ENCODE data around the gene RBM23. TPM values are rescaled to one million over a fixed set of nuclear protein-coding genes. Genes with fewer than 3 reads are reported as not detected.
A peak's percentile ranks its signal among the peaks of the same experiment; 100 is the strongest.

RBM23 gene
- total RNA-seq, 1 donor from 2014 or later: 170 TPM

DNA sequence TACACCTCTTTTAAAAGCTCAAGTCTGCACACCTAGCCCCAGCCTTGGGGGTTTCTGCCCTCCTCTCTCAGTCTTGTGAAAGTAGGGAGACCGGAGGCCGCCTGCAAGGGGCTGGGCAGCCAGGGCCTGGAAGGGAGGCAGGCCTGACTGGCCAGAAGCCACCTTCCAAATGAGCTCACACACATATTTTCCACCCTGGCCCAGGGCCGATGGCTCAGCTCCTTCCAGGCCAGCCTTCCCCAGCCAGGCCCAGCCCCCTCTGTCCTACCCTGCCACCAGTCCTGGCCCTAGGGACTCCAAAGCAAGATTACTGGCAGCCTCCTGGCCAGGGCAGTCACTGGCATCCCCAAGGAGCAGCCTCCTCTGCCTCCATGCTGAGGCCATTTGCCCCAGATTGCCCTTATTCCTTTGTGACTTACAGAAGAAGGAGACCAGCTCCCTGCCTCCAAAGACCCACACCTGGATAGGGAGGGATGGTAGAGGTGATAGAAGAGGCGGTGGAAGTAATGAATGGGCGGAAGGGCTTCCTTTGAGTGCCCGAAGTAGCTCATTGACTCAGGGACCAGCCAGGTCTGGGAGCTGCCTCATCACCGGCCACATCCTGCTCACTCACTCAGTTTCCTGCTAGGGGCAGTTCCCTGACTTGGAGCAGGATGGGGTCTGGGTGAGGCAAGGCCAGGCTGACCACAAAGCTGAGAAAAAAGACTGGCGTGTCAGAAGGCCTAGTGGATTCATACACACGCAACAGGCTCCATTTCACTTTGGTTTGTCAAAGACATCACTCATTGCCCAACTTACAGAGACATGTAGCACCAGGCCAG lies 67.8 kb downstream of the RBM23 start:
- peaks cover 3% of the 10 kb centered on the region for H3F3A ChIP-seq (ENCODE audit: low read depth)
- H3K9ac ChIP-seq: no peak overlapping the region
- H3K9me3 ChIP-seq (ENCODE audit: low read depth): no peaks in the 10 kb centered on the region
- H3K27ac Mint-ChIP-seq: no peak overlapping the region
- no peak overlapping the region for H3K4me3 ChIP-seq
- H3K4me1 ChIP-seq: peaks cover 15% of the 10 kb centered on the region
- no peaks in the 10 kb centered on the region for H4K20me1 ChIP-seq (ENCODE audit: low read depth)
- H3K9me3 Mint-ChIP-seq: no peaks in the 10 kb centered on the region
- no peak overlapping the region for H3K4me3 Mint-ChIP-seq
- H3K4me1 Mint-ChIP-seq: peaks cover 23% of the 10 kb centered on the region
- no peaks in the 10 kb centered on the region for H3K27me3 ChIP-seq
- TF ChIP-seq EZH2phosphoT487 (IDR thresholded peaks at IDR 0.05) (no peak), EZH2 (IDR thresholded peaks at IDR 0.05) (no peak)
- TF ChIP-seq, protein P1, sequence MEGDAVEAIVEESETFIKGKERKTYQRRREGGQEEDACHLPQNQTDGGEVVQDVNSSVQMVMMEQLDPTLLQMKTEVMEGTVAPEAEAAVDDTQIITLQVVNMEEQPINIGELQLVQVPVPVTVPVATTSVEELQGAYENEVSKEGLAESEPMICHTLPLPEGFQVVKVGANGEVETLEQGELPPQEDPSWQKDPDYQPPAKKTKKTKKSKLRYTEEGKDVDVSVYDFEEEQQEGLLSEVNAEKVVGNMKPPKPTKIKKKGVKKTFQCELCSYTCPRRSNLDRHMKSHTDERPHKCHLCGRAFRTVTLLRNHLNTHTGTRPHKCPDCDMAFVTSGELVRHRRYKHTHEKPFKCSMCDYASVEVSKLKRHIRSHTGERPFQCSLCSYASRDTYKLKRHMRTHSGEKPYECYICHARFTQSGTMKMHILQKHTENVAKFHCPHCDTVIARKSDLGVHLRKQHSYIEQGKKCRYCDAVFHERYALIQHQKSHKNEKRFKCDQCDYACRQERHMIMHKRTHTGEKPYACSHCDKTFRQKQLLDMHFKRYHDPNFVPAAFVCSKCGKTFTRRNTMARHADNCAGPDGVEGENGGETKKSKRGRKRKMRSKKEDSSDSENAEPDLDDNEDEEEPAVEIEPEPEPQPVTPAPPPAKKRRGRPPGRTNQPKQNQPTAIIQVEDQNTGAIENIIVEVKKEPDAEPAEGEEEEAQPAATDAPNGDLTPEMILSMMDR (IDR thresholded peaks at IDR 0.05): no peak
- no peak overlapping the region for H3K4me2 ChIP-seq
- peak overlapping the region; percentile 0 for H2AFZ ChIP-seq (replicated peaks)
- H3K79me2 ChIP-seq (ENCODE audit: low read depth): no peaks in the 10 kb centered on the region
- H3K36me3 ChIP-seq: no peaks in the 10 kb centered on the region
- no peaks in the 10 kb centered on the region for H3K36me3 Mint-ChIP-seq
- H3K27ac ChIP-seq: no peak overlapping the region
- peaks cover 2% of the 10 kb centered on the region for H3K27me3 Mint-ChIP-seq (ENCODE audit: insufficient read depth, low read depth)
- DNase-seq (ENCODE audit: low spot score): no peak

DNA sequence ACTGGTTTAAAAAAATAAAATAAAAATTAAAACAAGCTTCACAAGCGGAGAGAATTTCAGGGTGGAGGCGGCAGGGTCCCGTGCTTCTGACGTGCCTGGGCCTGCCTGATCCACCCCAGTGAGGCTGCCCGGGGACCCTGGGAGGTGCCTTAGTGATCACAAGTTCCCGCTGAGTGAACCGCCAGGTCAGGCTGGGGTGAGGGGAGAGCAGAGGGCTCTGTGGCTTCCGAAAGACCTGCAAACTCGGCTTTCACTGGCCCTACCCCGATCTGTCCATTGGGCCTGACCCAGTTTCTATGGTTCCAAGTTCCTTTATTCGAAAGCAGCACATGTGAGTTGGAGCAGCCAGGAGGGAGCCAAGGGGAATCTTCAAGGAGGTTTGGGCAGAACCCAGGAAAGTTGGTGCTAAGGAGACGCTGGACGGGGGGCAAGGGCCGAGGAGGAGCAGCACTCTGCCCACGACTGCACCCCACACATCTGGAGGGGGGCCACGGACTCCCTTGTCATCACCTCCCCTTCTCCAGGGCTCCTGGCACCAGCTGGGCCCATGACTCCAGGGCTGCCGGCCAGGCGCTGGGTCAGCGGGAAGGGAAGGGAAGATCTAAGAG lies 69.6 kb downstream of the RBM23 start:
- no peaks in the 10 kb centered on the region for H3K36me3 ChIP-seq
- H4K20me1 ChIP-seq (ENCODE audit: low read depth): no peaks in the 10 kb centered on the region
- H3K27ac ChIP-seq: no peak overlapping the region
- H3F3A ChIP-seq (ENCODE audit: low read depth): peaks cover 3% of the 10 kb centered on the region
- no peak overlapping the region for H3K4me3 ChIP-seq
- H3K4me1 ChIP-seq: peaks cover 15% of the 10 kb centered on the region
- H3K9me3 ChIP-seq (ENCODE audit: low read depth): no peaks in the 10 kb centered on the region
- H3K4me2 ChIP-seq: no peak overlapping the region
- Mint-ChIP-seq H3K27ac (no peak overlapping the region), H3K9me3 (no peaks in the 10 kb centered on the region), H3K36me3 (no peaks in the 10 kb centered on the region), H3K4me1 (peaks cover 23% of the 10 kb centered on the region), H3K4me3 (no peak overlapping the region), H3K27me3 (ENCODE audit: insufficient read depth, low read depth) (no peaks in the 10 kb centered on the region)
- TF ChIP-seq EZH2 (IDR thresholded peaks at IDR 0.05) (no peak), EZH2phosphoT487 (IDR thresholded peaks at IDR 0.05) (no peak)
- TF ChIP-seq, protein P1 (IDR thresholded peaks at IDR 0.05): no peak
- no peaks in the 10 kb centered on the region for H3K27me3 ChIP-seq
- no peak for DNase-seq (ENCODE audit: low spot score)
- no peak overlapping the region for H3K9ac ChIP-seq
- peak overlapping the region; percentile 63 for H2AFZ ChIP-seq (replicated peaks)
- no peaks in the 10 kb centered on the region for H3K79me2 ChIP-seq (ENCODE audit: low read depth)

DNA sequence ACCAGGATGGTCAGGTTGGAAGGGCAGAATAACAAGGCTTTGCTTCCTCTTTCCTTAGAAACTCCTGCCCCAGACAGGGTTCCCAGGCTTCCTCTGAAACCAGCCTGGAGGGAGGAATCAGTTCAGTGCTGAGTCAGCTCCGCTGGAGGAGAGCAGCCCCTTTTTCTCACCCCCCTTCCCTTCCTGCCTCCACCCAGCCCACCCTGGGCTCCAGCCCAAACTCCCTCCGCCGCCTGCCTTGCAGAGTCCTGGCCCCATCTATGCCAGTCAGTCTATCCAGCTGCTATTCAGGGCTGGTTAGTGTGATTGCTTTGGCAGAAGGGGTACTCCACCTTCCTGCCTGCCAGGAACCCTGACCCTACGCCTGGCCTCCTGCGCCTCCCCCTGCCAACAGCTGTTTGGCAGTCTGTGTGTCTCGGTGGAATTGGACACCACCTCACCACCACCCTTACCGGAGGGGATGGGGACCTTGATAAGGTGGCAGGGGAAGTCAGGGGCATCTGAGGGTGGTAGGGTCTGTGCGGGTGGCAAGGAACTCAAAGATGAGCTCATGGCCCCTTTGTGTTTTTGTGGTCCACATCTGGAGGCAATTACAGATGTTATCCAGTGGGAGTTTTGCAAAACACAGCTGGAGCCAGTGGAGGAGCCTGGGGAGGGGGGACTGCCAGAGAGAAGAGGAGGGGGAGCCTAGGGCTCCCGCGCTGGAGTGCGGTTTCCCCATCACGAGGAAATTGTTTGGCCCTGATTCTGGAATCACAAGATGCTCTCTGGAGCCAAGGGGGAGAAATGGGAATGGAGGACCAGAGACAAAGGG lies 70.4 kb downstream of the RBM23 start:
- no peak overlapping the region for H3K4me2 ChIP-seq

More for the DNA sequence above, 70.4 kb downstream of the RBM23 start:
- H3K27ac ChIP-seq: no peak overlapping the region
- H3K9ac ChIP-seq: no peak overlapping the region
- peak; percentile 23 for DNase-seq (ENCODE audit: low spot score)
- Mint-ChIP-seq H3K9me3 (no peaks in the 10 kb centered on the region), H3K36me3 (no peaks in the 10 kb centered on the region), H3K27ac (peak overlapping the region; percentile 88), H3K4me1 (peaks cover 23% of the 10 kb centered on the region), H3K4me3 (peak overlapping the region; percentile 67), H3K27me3 (ENCODE audit: insufficient read depth, low read depth) (peaks cover 2% of the 10 kb centered on the region)
- no peaks in the 10 kb centered on the region for H3K27me3 ChIP-seq
- no peaks in the 10 kb centered on the region for H3K9me3 ChIP-seq (ENCODE audit: low read depth)
- H2AFZ ChIP-seq (replicated peaks): peak overlapping the region; percentile 63
- peaks cover 15% of the 10 kb centered on the region for H3K4me1 ChIP-seq
- H3K36me3 ChIP-seq: no peaks in the 10 kb centered on the region
- TF ChIP-seq EZH2phosphoT487 (IDR thresholded peaks at IDR 0.05) (no peak), EZH2 (IDR thresholded peaks at IDR 0.05) (no peak)
- TF ChIP-seq, protein P1 (IDR thresholded peaks at IDR 0.05): no peak
- H3F3A ChIP-seq (ENCODE audit: low read depth): peaks cover 3% of the 10 kb centered on the region
- H3K4me3 ChIP-seq: no peak overlapping the region
- H4K20me1 ChIP-seq (ENCODE audit: low read depth): no peaks in the 10 kb centered on the region
- no peaks in the 10 kb centered on the region for H3K79me2 ChIP-seq (ENCODE audit: low read depth)
